Chondrocyte (in vitro differentiated cells): ENCODE data around the gene HAP1. TPM values are rescaled to one million over a fixed set of nuclear protein-coding genes. Genes with fewer than 3 reads are reported as not detected.

ENCODE experiments used
- DNase-seq: peaks from one replicate; pipeline ENCODE4 v3.0.0; 2021; ENCODE audit warnings: mixed read lengths, low spot score
- H3K27ac Mint-ChIP-seq: one replicate; pipeline ENCODE4 v1.8.0; 2021; ENCODE audit warnings: mild to moderate bottlenecking, moderate library complexity, mixed read lengths; ENCODE audit not compliant: unreplicated experiment
- H3K27me3 Mint-ChIP-seq: 2 replicates; pipeline ENCODE4 v1.8.0; 2021; ENCODE audit warnings: low read depth, mixed read lengths
- H3K36me3 Mint-ChIP-seq: 2 replicates; pipeline ENCODE4 v1.8.0; 2021; ENCODE audit warnings: low read depth, mixed read lengths
- H3K4me1 Mint-ChIP-seq: 2 replicates; pipeline ENCODE4 v1.8.0; 2021; ENCODE audit warnings: low read depth, mild to moderate bottlenecking, mixed read lengths
- H3K4me3 Mint-ChIP-seq: one replicate; pipeline ENCODE4 v1.8.0; 2021; ENCODE audit warnings: mild to moderate bottlenecking, moderate library complexity, mixed read lengths; ENCODE audit not compliant: unreplicated experiment
- H3K9me3 Mint-ChIP-seq: 2 replicates; pipeline ENCODE4 v1.8.0; 2021; ENCODE audit warnings: low read depth, mixed read lengths
- CTCF ChIP-seq: fragments of 200-600 bp; sonication (generic); IDR thresholded peaks from 2 replicates; pipeline ENCODE4 v1.5.0; 2021; ENCODE audit warnings: antibody characterized with exemption, mild to moderate bottlenecking, moderate library complexity
- total RNA-seq: library from RNA; stranded (reverse); gene quantifications from 3 replicates; pipeline ENCODE4 v1.2.1, GENCODE V29; 2021

Gene HAP1
- total RNA-seq, 1 donor from 2014 or later = not detected

- Mint-ChIP-seq H3K4me3 (no peak overlapping the region), H3K4me1 (peaks cover 16% of the 10 kb centered on the region), H3K27me3 (no peaks in the 10 kb centered on the region), H3K27ac (no peak overlapping the region), H3K36me3 (peaks cover 8% of the 10 kb centered on the region), H3K9me3 (no peaks in the 10 kb centered on the region)
- no peak for TF ChIP-seq CTCF
- no peak for DNase-seq
Observed at GRCh38 chr17:41769346-41769862, 35.0 kb upstream of the HAP1 start.

- Mint-ChIP-seq H3K9me3 (no peaks in the 10 kb centered on the region), H3K36me3 (peaks cover 8% of the 10 kb centered on the region), H3K4me1 (peaks cover 13% of the 10 kb centered on the region), H3K4me3 (no peak overlapping the region), H3K27ac (no peak overlapping the region), H3K27me3 (no peaks in the 10 kb centered on the region)
- no peak for DNase-seq
- TF ChIP-seq CTCF = no peak
Observed at GRCh38 chr17:41768682-41769288, 34.3 kb upstream of the HAP1 start.

- no peak for TF ChIP-seq CTCF
- H3K27ac Mint-ChIP-seq = no peak overlapping the region
- no peak overlapping the region for H3K4me3 Mint-ChIP-seq
- no peaks in the 10 kb centered on the region for H3K9me3 Mint-ChIP-seq
- peaks cover under 1% of the 10 kb centered on the region for H3K4me1 Mint-ChIP-seq
- no peak for DNase-seq
- H3K36me3 Mint-ChIP-seq = peaks cover 8% of the 10 kb centered on the region
- no peaks in the 10 kb centered on the region for H3K27me3 Mint-ChIP-seq
Observed at GRCh38 chr17:41767324-41768042, 33.0 kb upstream of the HAP1 start.

- Mint-ChIP-seq H3K36me3 (peaks cover 10% of the 10 kb centered on the region), H3K4me3 (no peak overlapping the region), H3K4me1 (no peaks in the 10 kb centered on the region), H3K27ac (no peak overlapping the region), H3K9me3 (no peaks in the 10 kb centered on the region), H3K27me3 (no peaks in the 10 kb centered on the region)
- no peak for TF ChIP-seq CTCF
- DNase-seq = no peak
Observed at GRCh38 chr17:41766135-41766534, 31.7 kb upstream of the HAP1 start.

DNA sequence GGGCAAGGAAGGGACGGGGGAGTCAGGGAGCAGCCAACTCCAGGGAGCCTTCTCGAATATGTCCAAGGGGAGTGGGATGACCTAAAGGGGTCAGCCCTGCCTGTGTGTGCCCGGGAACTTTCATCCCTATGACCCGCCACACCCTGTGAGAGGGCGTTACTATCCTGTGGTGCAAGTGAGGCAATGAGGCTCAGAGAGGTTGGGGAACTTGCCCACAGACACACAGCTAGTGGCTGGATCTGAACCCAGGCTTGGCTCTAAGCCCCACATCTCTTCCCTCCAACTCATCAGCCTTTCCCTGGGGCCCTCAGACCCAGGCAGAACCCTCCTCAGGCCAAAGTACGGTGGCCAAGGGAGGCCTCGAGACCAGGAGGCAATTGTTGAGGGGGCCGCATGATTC lies 28.9 kb upstream of the HAP1 start:
- Mint-ChIP-seq H3K9me3 (no peaks in the 10 kb centered on the region), H3K4me1 (no peaks in the 10 kb centered on the region), H3K36me3 (peaks cover 15% of the 10 kb centered on the region), H3K4me3 (no peak overlapping the region), H3K27ac (no peak overlapping the region), H3K27me3 (no peaks in the 10 kb centered on the region)
- DNase-seq = no peak
- TF ChIP-seq CTCF = no peak
